HFF-Myc (cell line): Measurements from ENCODE around the gene ECHS1.
"Not testable (repeated sequence)": the region's sequence is repeated elsewhere in the genome, so short reads cannot be mapped to it uniquely, and the experiment has no call there.

Experiments used
- DNase-seq: peaks from one replicate; pipeline ENCODE4 v3.0.0-alpha.2; 2011; ENCODE audit warnings: low read depth; ENCODE audit errors: extremely low read depth
- H3K4me3 ChIP-seq: replicated peaks from 2 replicates; pipeline ENCODE4 v1.5.1; 2011; ENCODE audit warnings: low read depth, mild to moderate bottlenecking, control low read depth, low read length
- CTCF ChIP-seq: IDR thresholded peaks from 2 replicates; pipeline ENCODE4 v1.5.1; 2012; ENCODE audit warnings: mild to moderate bottlenecking, low read depth, low read length, control low read depth; ENCODE audit errors: missing control alignments

Gene ECHS1

GRCh38 chr10:133391249-133391635 is 18.1 kb upstream of the ECHS1 start:
- TF ChIP-seq CTCF = no peak
- no peak overlapping the region for H3K4me3 ChIP-seq
- no peak for DNase-seq

- no peak for DNase-seq
- no peak overlapping the region for H3K4me3 ChIP-seq
- TF ChIP-seq CTCF = no peak
Measured at GRCh38 chr10:133390597-133391248, 17.6 kb upstream of the ECHS1 start.

- H3K4me3 ChIP-seq = no peak overlapping the region
- no peak for DNase-seq
- no peak for TF ChIP-seq CTCF
Measured at GRCh38 chr10:133388973-133389818, 16.0 kb upstream of the ECHS1 start.

- H3K4me3 ChIP-seq = no peak overlapping the region
- TF ChIP-seq CTCF = no peak
- DNase-seq = no peak
Measured at GRCh38 chr10:133388236-133388972, 15.2 kb upstream of the ECHS1 start.

GRCh38 chr10:133386951-133387350 is 13.8 kb upstream of the ECHS1 start:
- not testable (repeated sequence) for H3K4me3 ChIP-seq, DNase-seq

GRCh38 chr10:133385214-133385613 is 12.1 kb upstream of the ECHS1 start:
- H3K4me3 ChIP-seq = no peak overlapping the region
- TF ChIP-seq CTCF = no peak
- no peak for DNase-seq

- DNase-seq = no peak
- no peak overlapping the region for H3K4me3 ChIP-seq
- TF ChIP-seq CTCF = no peak
Measured at GRCh38 chr10:133384071-133384470, 10.9 kb upstream of the ECHS1 start.
